ENCODE measurements around the gene HEPN1.

The HEPN1 gene

GRCh38 chr11:124899383-124900145 lies 19.5 kb upstream of the HEPN1 start:
- DNase-seq (no peak), ATAC-seq (no peak)

- ATAC-seq: no peak
These were observed 18.6 kb upstream of the HEPN1 start for GRCh38 chr11:124900464-124900863.

GRCh38 chr11:124902616-124903015 lies 16.4 kb upstream of the HEPN1 start:
- DNase-seq (no peak), ATAC-seq (no peak)

More at GRCh38 chr11:124900464-124900863, 18.6 kb upstream of the HEPN1 start:
- no peak for DNase-seq

GRCh38 chr11:124915541-124916369 lies 3.3 kb upstream of the HEPN1 start:
- no peak for ATAC-seq
- DNase-seq: no peak

GRCh38 chr11:124916370-124916710 lies 2.7 kb upstream of the HEPN1 start:
- ATAC-seq (no peak), DNase-seq (no peak)

- no peak for ATAC-seq
- no peak for DNase-seq
These were observed 1.9 kb upstream of the HEPN1 start for GRCh38 chr11:124917115-124917637.

- no peak for ATAC-seq
- no peak for DNase-seq
These were observed 848 bp downstream of the HEPN1 start for GRCh38 chr11:124919898-124920297.

GRCh38 chr11:124920356-124920755 lies 1.3 kb downstream of the HEPN1 start:
- DNase-seq (no peak), ATAC-seq (no peak)

GRCh38 chr11:124920870-124921609 lies 2.0 kb downstream of the HEPN1 start:
- ATAC-seq: peak; percentile 71
- DNase-seq: peak; percentile 85

GRCh38 chr11:124922831-124923230 lies 3.8 kb downstream of the HEPN1 start:
- ATAC-seq (no peak), DNase-seq (no peak)

- DNase-seq (no peak), ATAC-seq (no peak)
These were observed 4.2 kb downstream of the HEPN1 start for GRCh38 chr11:124923296-124923695.

GRCh38 chr11:124928942-124929665 lies 10.1 kb downstream of the HEPN1 start:
- ATAC-seq (no peak), DNase-seq (no peak)

GRCh38 chr11:124930799-124931198 lies 11.7 kb downstream of the HEPN1 start:
- DNase-seq (no peak), ATAC-seq (no peak)

- no peak for DNase-seq
- no peak for ATAC-seq
These were observed 16.0 kb downstream of the HEPN1 start for GRCh38 chr11:124934862-124935547.

- ATAC-seq: no peak
- DNase-seq: no peak
These were observed 16.8 kb downstream of the HEPN1 start, which contains the start of gene HEPACAM for GRCh38 chr11:124935548-124936514. HEPACAM (minus strand) TSS chr11:124936047; CDS start chr11:124936006, 41 bp downstream.

- DNase-seq (no peak), ATAC-seq (no peak)
These were observed 18.4 kb downstream of the HEPN1 start for GRCh38 chr11:124937336-124937935.

- ATAC-seq (no peak), DNase-seq (no peak)
These were observed 19.2 kb downstream of the HEPN1 start for GRCh38 chr11:124938206-124938765.

- no peak for DNase-seq
- no peak for ATAC-seq
These were observed 19.9 kb downstream of the HEPN1 start for GRCh38 chr11:124938970-124939369.

- ATAC-seq (no peak), DNase-seq (no peak)
These were observed 22.7 kb downstream of the HEPN1 start for GRCh38 chr11:124941703-124942102.

Data from stimulated activated naive CD8-positive, alpha-beta T cell treated with anti-CD3 and anti-CD28 coated beads, Interleukin-15, Interleukin-2, amounts not matched to agents 100 U/mL and 50 U/mL, for 24 hours (primary cell).